Stimulated activated CD8-positive, alpha-beta memory T cell treated with anti-CD3 and anti-CD28 coated beads, Interleukin-4, amount 100 ng/mL, for 48 hours (primary cell): Measurements from ENCODE around the gene GFPT2.

Experiments
- DNase-seq: peaks from one replicate; pipeline ENCODE4 v3.0.0-alpha.2; 2020

Gene GFPT2

DNA sequence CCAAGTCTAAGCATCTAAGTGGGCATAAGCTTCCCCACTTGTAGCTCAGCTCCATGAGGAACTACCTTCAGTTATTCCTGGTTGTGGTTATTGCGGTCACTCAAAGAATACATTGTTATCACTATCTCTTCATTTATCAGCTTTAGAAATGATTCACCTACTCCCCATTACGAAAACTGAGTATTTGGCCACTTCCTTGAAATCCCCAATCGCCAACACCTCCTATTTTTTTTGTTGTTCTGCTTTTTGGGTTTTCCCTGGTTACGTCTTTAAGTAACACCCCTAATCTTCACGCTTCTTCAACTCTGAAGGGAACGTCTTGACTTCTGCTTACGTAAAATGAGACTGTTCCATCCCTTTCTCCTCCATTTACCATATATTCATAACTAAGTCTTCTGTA, 81.9 kb downstream of the GFPT2 start:
- no peak for DNase-seq

DNA sequence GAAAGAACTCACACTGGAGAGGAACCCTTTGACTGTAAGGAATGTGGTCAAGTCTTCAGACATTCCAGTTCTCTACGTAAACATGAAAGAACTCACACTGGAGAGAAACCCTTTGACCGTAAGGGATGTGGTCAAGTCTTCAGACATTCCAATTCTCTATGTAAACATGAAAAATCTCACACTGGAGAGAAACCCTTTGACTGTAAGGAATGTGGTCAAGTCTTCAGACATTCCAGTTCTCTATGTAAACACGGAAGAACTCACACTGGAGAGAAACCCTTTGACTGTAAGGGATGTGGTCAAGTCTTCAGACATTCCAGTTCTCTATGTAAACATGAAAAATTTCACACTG, 93.9 kb downstream of the GFPT2 start:
- DNase-seq, result no peak

DNA sequence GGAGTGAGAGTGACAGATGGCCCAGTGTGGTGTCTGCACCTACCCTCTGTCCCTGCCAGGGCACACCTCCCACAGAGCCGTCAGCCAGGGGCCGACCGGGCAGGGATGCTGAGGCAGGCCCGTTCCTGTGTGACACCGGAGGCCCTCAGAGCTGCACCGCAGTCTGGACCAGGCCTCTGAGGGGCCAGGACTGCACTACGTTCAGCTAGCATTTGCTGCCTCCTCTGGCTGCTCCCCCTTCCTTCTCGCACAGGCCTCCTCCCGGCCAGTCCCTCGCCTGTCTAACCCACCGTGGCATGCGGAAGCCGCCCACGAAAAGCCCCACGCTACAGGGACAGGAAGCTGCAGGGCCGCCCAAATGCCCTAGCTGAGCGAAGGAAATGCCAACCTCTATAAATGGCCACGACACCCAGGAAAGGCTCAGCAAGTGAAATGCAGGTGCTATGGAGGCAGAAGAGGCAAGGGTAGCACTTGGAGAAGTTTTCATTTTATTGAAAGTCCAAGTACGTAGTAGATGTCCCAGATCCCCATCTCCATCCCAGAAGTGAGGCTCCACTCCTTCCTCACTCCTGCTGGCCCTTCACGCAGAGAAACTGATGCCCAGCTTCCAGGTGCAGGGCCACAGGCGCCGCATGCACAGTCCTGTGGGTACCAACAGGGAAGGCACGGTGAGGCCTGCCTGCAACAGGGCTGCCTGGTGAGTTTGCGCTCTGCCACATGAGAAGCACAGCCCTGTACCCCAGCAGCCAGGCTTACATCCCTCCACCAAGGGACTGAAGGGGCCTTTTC, 99.9 kb downstream of the GFPT2 start:
- DNase-seq, result no peak

DNA sequence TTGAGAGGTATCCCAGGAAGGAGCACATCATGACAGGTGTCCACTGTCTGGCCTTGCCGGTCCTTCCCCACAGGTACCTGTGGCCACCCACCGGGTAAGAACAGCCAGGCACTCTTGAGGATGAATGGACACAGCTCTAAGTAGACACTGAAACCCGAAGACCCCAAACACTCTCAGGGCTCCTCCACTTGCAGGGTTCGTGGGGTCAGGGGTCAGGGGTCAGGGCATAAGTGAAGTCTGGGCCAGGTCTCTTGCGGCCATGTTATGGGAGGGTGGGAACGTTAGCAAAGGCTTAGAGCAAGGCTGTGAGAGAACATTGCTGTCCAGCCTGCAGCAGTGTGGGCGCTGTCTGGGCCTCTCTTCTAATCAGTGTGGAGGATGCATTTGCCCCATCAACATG, 101.2 kb downstream of the GFPT2 start:
- DNase-seq, result no peak

DNA sequence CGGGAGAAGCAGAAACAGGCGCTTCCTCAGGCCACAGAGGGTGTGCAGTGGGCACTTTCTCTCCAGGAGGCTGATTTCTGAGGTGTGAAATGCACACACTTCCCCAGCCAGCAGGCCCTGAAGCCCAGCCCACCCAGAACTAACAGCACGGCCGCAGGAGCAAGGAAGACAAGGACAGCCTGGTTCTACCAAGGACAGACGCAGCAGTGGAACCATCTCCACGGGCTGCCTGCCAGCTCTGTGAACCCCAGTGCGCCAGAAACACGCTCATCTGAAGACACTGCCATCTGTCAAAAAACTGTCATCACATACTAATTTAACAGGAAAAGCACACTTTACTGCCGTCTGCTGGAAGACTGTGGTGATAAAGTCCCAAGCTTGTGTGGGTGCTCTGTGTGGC, 102.0 kb downstream of the GFPT2 start:
- DNase-seq, result no peak
